Measurements from ENCODE around the gene RIC8B.

RIC8B gene

GRCh38 chr12:106889950-106890626, 115.6 kb downstream of the RIC8B start:
- no peak for DNase-seq (ENCODE audit: low read depth)

GRCh38 chr12:106892075-106892474, 117.6 kb downstream of the RIC8B start:
- no peak for DNase-seq (ENCODE audit: low read depth)
- no peak for TF ChIP-seq CTCF (conservative IDR thresholded peaks at IDR 0.05; ENCODE audit: low read depth, low read length)
- no peak overlapping the region for H3K4me3 ChIP-seq (ENCODE audit: low read depth, low read length)

More at GRCh38 chr12:106889950-106890626, 115.6 kb downstream of the RIC8B start:
- TF ChIP-seq CTCF (conservative IDR thresholded peaks at IDR 0.05; ENCODE audit: low read depth, low read length): no peak
- H3K4me3 ChIP-seq (ENCODE audit: low read depth, low read length): no peak overlapping the region

- H3K4me3 ChIP-seq (ENCODE audit: low read depth, low read length): no peak overlapping the region
- no peak for TF ChIP-seq CTCF (conservative IDR thresholded peaks at IDR 0.05; ENCODE audit: low read depth, low read length)
- DNase-seq (ENCODE audit: low read depth): peak; percentile 11
Measured at GRCh38 chr12:106893451-106893850, 119.0 kb downstream of the RIC8B start.

GRCh38 chr12:106894774-106895173, 120.3 kb downstream of the RIC8B start:
- H3K4me3 ChIP-seq (ENCODE audit: low read depth, low read length): no peak overlapping the region
- DNase-seq (ENCODE audit: low read depth): no peak
- TF ChIP-seq CTCF (conservative IDR thresholded peaks at IDR 0.05; ENCODE audit: low read depth, low read length): no peak

GRCh38 chr12:106896603-106897002, 122.1 kb downstream of the RIC8B start:
- no peak for DNase-seq (ENCODE audit: low read depth)
- no peak overlapping the region for H3K4me3 ChIP-seq (ENCODE audit: low read depth, low read length)
- TF ChIP-seq CTCF (conservative IDR thresholded peaks at IDR 0.05; ENCODE audit: low read depth, low read length): no peak

- TF ChIP-seq CTCF (conservative IDR thresholded peaks at IDR 0.05; ENCODE audit: low read depth, low read length): peak; percentile 37
- H3K4me3 ChIP-seq (ENCODE audit: low read depth, low read length): no peak overlapping the region
- DNase-seq (ENCODE audit: low read depth): peak; percentile 44
Measured at GRCh38 chr12:106897082-106897481, 122.6 kb downstream of the RIC8B start.

Data from choroid plexus epithelial cell (primary cell).